T-helper 1 cell treated with Interleukin-12 subunit alpha and Interleukin-12 subunit beta and Interleukin-4 antibody, amounts not matched to agents 30 ng/mL and 1 ng/mL, for 36 hours (primary cell): ENCODE results near the gene MTR. TPM values are rescaled to one million over a fixed set of nuclear protein-coding genes. Genes with fewer than 3 reads are reported as not detected.

Experiments used
- intact Hi-C: fragments of 100-400 bp; cut with micrococcal nuclease; formaldehyde crosslinking; loops from one replicate; pipeline ENCODE4 v1.15.1; 2024
- total RNA-seq: library from RNA; stranded (reverse); gene quantifications from 2 replicates; pipeline ENCODE4 v1.2.3, GENCODE V29; 2022

Gene MTR
- total RNA-seq, result 37.1 and 38.5 TPM in 2 replicates

- intact Hi-C loops, result loop anchor here (1.0 to 10.0 kb wide), 12 partner anchors 36 to 1470 kb away; partner anchors contain the start of genes ACTN2, ARID4B, B3GALNT2 and GGPS1
Measured at GRCh38 chr1:236795035-236795756, at the start of gene MTR. Gene MTR (plus strand): TSS chr1:236795292. CDS start chr1:236795704, 412 bp downstream.

DNA sequence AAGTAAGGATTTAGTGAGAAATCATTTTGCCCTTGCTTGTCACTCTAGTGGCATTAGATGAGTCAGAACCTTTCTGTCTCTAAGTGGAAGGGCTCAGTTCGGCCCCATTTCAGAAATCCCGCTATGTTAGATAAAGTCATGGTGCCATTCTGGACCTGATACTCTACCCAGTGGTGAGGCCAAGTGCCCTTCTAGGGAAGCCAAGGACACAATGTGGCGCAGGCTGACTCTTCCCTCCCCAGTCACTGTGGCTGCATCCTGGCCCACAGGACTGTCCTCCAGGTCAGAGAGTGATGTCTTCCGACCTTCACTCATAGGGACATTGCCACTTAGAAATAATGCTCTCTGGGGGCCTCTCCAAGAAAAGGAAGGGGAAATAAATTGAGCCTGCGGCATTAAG, 48.3 kb upstream of the MTR start:
- intact Hi-C loops, result no loop called here

DNA sequence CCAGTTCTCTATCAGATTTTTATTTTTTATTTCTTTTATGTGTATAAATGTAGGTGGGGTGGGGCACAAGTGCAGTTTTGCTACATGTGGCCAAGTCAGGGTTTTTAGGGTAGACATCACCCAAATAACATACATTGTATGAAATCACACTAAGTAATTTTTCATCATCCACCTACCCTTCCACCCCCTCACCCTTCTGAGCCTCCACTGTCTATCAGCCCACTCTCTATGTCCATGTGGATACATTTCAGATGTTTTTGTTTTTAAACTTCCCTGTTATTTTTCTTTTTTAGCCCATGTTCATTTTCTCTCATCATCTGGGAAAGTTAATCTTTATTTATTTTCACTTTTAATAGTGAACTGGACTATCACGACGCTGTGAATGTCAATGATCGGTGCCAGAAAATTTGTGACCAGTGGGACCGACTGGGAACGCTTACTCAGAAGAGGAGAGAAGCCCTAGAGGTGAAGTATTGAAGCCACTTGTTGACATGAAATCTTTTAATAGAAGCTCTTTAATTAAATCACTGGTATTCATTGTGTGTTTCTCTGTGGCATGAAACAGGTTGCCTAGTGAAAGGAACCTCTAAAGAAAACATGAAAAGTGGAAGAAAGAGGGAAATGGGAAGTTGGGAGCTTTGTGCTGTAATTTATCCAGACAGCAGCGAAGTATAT, 47.6 kb upstream of the MTR start:
- intact Hi-C loops, result no loop called here

- intact Hi-C loops, result no loop called here
Measured at GRCh38 chr1:236748268-236748870, 46.7 kb upstream of the MTR start.

GRCh38 chr1:236750928-236751327, 44.2 kb upstream of the MTR start:
- intact Hi-C loops, result no loop called here

- intact Hi-C loops, result no loop called here
Measured at GRCh38 chr1:236751385-236751784, 43.7 kb upstream of the MTR start.

DNA sequence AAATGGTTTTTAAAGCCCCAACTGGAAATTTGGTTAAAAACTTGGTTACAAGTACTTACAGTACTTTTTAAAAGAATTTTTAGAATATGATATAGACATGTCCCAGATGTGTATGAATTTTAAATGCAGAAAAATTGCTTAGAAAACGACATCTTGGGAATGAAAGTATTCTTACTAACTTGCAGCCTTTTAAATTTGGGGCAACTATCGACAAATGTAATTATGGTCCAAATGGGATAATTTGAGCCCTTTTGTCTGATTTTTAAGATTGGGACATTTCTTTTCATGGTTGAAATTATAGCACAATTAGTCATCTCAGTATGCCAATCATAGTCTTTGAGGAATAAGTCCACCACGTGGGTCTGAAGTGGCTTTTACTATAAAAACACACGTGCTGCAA, 43.2 kb upstream of the MTR start:
- intact Hi-C loops, result no loop called here

DNA sequence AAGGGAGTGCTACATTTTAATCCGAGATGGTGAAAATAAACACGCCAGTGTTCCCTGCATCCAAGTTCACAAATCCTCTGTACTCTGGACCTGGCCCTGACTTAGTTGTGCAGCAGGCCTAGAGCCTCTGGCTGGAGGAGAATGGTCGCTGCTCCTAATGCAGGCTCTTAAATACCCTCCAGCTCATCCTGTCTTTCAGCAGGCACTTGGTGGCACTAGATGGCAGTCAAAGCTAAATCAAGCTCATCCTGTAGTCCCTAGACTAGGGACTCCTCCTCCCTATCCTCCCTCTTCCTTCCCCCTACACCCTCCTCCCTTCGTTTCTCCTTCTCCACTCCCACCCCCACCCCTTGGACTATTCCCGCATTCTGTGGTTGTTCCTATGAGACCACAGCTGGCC, 41.6 kb upstream of the MTR start:
- intact Hi-C loops, result no loop called here

GRCh38 chr1:236753964-236754363, 41.1 kb upstream of the MTR start:
- intact Hi-C loops, result no loop called here

- intact Hi-C loops, result no loop called here
Measured at GRCh38 chr1:236754525-236755210, 40.4 kb upstream of the MTR start.

GRCh38 chr1:236757640-236758039, 37.5 kb upstream of the MTR start:
- intact Hi-C loops, result loop anchor here (2.0 kb wide), 1 partner anchor 37 kb away; the partner anchor contains the start of gene MTR

DNA sequence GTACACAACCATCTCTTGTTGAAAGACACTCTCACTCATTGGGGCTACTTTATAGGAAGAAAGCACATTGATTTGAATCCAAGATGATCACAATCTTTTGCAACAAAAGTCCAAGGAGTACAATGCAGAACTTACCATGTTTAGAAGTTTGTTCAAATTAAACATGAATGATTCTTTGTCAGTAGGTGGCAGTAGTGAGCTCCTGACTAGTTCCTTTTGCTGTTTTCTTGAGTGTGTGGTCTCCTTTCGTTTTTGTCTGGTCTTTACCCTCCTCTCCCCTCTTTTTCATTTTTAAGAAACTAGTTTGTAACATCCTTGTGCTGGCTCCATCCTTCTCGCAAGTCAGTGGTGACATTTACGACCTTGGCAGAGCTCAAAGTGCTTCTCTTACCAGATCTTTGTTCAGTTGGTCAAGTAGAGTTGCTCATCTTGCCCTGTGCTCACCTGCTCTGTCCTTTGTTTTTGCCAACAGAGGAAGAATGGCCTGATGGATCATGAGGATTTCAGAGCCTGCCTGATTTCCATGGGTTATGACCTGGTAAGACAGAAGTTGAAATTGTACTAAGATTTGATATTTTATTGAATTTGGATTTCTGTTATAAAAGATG, 35.7 kb upstream of the MTR start:
- intact Hi-C loops, result loop anchor here (1.0 to 2.0 kb wide), 5 partner anchors 35 to 803 kb away; partner anchors contain the start of gene MTR

DNA sequence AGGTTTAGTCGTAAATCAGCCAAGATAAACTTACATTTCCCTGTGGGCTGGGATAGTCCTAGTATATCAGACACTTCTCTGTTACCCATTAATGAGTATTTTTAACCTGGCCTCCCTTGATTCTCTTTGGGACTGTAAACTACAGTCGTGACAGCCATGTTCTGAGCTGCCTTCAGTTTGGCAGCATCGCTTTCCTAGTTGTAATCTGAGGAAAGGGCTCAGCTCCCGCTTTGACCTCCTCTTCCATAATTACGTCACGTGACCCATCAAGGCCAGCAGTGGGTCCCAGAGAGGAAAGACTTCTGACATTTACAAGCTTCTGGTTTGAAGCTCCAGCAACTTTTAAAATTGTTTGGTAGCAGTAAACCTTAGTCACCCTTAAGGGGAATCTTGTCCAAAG, 34.6 kb upstream of the MTR start:
- intact Hi-C loops, result no loop called here

- intact Hi-C loops, result no loop called here
Measured at GRCh38 chr1:236760986-236761385, 34.1 kb upstream of the MTR start.

DNA sequence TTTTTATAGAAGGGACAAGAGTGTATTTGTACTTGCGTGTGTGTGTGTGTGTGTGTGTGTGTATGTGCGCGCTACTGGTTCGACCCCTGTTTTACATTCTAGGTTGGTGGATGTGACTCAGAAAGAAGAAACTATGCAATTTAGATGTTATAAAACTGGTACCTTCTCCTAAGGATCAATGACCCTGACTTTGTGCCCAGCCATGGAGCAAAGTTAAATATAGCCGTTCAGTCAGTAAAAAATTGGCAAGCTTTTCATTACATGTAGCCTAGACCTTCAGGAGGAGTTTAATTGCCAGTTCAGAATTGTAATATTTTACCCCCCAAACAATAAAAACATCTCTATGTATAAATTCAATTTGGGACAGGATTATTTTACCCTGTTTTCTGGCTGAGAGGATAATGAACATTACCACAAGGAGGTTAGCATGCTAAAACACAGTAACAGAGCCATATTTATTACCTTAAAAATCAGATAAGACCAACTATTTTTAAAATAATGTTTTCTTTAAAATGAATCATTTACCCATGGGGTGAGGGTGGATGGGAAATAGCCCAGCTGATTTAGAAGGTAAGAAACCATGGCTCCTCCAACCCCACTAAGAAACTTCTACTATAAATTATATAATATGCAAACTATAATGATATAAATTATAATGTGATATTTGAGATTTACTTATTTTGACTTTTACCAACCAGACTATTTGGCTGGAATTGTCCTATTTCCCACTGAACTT, 33.5 kb upstream of the MTR start:
- intact Hi-C loops, result no loop called here

DNA sequence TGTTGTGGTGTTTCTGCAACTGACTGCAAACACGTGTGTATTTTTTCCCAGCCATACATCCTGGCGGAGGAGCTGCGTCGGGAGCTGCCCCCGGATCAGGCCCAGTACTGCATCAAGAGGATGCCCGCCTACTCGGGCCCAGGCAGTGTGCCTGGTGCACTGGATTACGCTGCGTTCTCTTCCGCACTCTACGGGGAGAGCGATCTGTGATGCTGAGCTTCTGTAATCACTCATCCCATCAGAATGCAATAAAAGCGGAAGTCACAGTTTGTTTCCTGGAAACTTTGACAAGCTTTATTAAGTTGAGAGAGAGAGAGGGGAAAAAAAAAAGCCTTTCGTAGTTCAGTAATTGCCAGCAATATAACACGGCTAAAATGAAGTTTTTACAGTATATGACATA, 32.7 kb upstream of the MTR start:
- intact Hi-C loops, result no loop called here

GRCh38 chr1:236765831-236766230, 29.3 kb upstream of the MTR start:
- intact Hi-C loops, result no loop called here

- intact Hi-C loops, result no loop called here
Measured at GRCh38 chr1:236766506-236766905, 28.6 kb upstream of the MTR start.

DNA sequence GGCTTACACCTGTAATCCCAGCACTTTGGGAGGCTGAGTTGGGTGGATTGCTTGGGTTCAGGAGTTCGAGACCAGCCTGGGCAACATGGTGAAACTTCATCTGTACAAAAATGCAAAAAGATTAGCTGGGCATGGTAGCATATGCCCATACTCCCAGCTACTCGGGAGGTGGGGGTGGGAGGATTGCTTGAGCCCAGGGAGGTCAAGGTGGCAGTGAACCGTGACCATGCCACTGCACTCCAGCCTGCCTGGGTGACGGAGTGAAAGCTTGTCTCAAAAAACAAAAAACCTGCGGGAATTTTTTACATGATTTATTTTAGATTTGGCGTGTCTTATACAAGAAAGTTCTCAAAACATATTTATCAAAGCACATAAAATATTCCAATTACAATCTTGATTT, 27.8 kb upstream of the MTR start:
- intact Hi-C loops, result no loop called here

GRCh38 chr1:236768601-236769000, 26.5 kb upstream of the MTR start:
- intact Hi-C loops, result no loop called here

DNA sequence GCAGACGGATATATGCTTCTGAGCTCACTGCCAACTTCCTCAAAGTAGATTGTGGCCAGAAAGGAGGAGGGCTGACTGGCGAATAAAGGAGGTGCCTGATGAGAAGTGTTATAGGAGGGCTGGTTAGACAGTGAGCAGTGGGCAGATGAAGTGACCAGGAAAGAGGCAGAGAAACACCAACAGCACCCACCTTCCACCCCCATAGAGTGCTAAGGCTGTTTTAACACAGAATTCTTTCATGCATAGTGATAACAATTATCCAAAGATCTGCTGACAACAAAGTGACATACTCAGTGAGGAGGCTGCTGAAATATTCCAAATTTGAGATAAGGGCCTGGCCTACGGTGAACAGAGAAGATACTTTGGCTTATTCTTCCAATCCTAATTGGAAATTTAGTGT, 21.2 kb upstream of the MTR start:
- intact Hi-C loops, result no loop called here
